ENCODE measurements around the gene PPP2R2C. TPM values are rescaled to one million over a fixed set of nuclear protein-coding genes. Genes with fewer than 3 reads are reported as not detected.

The PPP2R2C gene
- total and polyA plus RNA-seq, 2 of the 4 experiments (the other 2 are of a cell fraction) = 0.03 TPM; not detected in 1

DNA sequence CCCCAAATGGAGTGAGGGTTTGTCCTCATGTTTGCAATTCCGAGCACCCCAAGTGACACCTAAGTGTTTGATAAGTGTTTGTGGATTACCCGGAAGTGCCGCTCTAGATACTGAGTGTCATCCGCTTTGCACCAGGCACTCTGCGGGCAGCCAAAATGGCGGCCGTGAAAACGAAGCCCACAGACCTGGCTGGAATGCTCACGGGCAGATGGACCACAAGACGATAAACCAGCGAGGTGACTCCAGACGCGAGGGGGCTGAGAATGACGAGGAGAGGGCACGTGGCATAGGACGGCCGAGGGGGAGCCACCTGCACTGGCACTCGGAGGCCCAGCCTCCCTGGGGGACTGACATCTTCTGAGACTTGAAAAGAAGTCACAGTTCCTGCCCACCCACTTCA, 51.0 kb downstream of the PPP2R2C start:
- no peak for TF ChIP-seq FOS (IDR thresholded peaks at IDR 0.05; ENCODE audit: low read depth, low read length)
- no peak for TF ChIP-seq RCOR1 (IDR thresholded peaks at IDR 0.05; ENCODE audit: insufficient replicate concordance, low read length)
- Histone ChIP-seq H3K4me1 (ENCODE audit: control insufficient read depth, insufficient read depth, low read length) (no peaks in the 10 kb centered on the region), H2AK9ac (replicated peaks; ENCODE audit: low read depth, low read length, poor library complexity) (no peak overlapping the region), H2BK15ac (ENCODE audit: low read depth, low read length) (no peak overlapping the region), H3K18ac (ENCODE audit: low read depth, low read length) (no peak overlapping the region), H3K9me3 (ENCODE audit: control insufficient read depth, insufficient read depth, low read length) (no peaks in the 10 kb centered on the region), H3K27me3 (ENCODE audit: control insufficient read depth, insufficient read depth, low read length) (peaks cover 3% of the 10 kb centered on the region; the same call in 1 of the 2 replicates), H2BK20ac (ENCODE audit: low read depth, low read length) (no peak overlapping the region), H3K23ac (ENCODE audit: low read depth, low read length) (no peak overlapping the region), H3K27ac (ENCODE audit: insufficient read depth, low read length) (no peak overlapping the region), H2BK5ac (ENCODE audit: low read depth, low read length, poor library complexity, severe bottlenecking) (no peak overlapping the region), H4K91ac (ENCODE audit: insufficient read depth, low read depth, low read length) (no peak overlapping the region), H2AFZ (replicated peaks; ENCODE audit: low read length, poor library complexity) (no peak overlapping the region), H4K5ac (ENCODE audit: low read depth, low read length) (no peak overlapping the region), H2BK120ac (ENCODE audit: low read depth, low read length) (no peak overlapping the region), H3K14ac (replicated peaks; ENCODE audit: low read depth, low read length) (no peak overlapping the region), H3K56ac (ENCODE audit: extremely low read depth, insufficient read depth, low read length) (no peak overlapping the region), H3K79me1 (ENCODE audit: low read depth in 1 of 2, low read length in 2 of 2) (no peaks in the 10 kb centered on the region), H3K36me3 (ENCODE audit: control insufficient read depth, insufficient read depth, low read length) (no peaks in the 10 kb centered on the region), H4K20me1 (ENCODE audit: insufficient read depth, low read length) (no peaks in the 10 kb centered on the region), H3K9me1 (ENCODE audit: insufficient read depth, low read length) (no peaks in the 10 kb centered on the region), H3K4me3 (ENCODE audit: insufficient read depth, low read depth, low read length) (no peak overlapping the region), H3K9ac (ENCODE audit: low read depth, low read length) (no peak overlapping the region), H2AK5ac (ENCODE audit: low read depth, low read length) (no peak overlapping the region), H3K4me2 (ENCODE audit: low read depth, low read length) (no peak overlapping the region), H3K4ac (ENCODE audit: low read depth, low read length) (no peak overlapping the region), H4K8ac (ENCODE audit: low read depth in 2 of 2, low read length in 2 of 2) (no peak overlapping the region)
- 90% methylated on average over 7 of the region's 18 CpGs; no CpG with 5 or more reads in 1 of the 2 experiments for WGBS, 2 experiments (ENCODE audit: extremely low coverage in 2 of 2, insufficient read length in 1 of 2)
- dilution Hi-C loops (cut with HindIII; ENCODE audit: low sequenced_read_pairs, unreplicated experiment) = no loop called here
- POLR2A ChIA-PET (ENCODE audit: unreplicated experiment) = no interaction called here
- intact Hi-C loops (cut with micrococcal nuclease) = no loop called here
- in situ Hi-C loops (cut with MboI; ENCODE audit: low sequenced_read_pairs) = no loop called here
- no TSS peak for BruUV-seq (replicated peaks)
- ATAC-seq (ENCODE audit: low read depth) (no peak), DNase-seq (no peak)
- CTCF ChIA-PET = interaction anchor here (0.6 kb wide), 1 partner anchor 37 kb away, joined by 7 read pairs; no protein-coding TSS in a partner anchor

Data from IMR-90 (cell line).